Measurements from ENCODE around the gene TTC17. TPM values are rescaled to one million over a fixed set of nuclear protein-coding genes. Genes with fewer than 3 reads are reported as not detected.

Gene TTC17
- total and polyA plus RNA-seq, 2 of the 8 experiments (the other 6 are each of a cell fraction or from before 2014, with no cell fraction given) = 65.1 to 80.1 TPM

GRCh38 chr11:43537833-43538615 lies 179.3 kb downstream of the TTC17 start:
- CTCF ChIA-PET (ENCODE audit: partially characterized antibody) = interaction anchor here (0.5 to 3.2 kb wide), 9 partner anchors 11 to 39 kb away, joined by 3 to 20 read pairs (median 5); no protein-coding TSS in a partner anchor
- Histone ChIP-seq H3K4ac (replicated peaks; ENCODE audit: insufficient read length, low read depth, low read length) (no peak overlapping the region), H4K8ac (ENCODE audit: extremely low read depth, insufficient read depth, low read length) (no peak overlapping the region), H3K23me2 (ENCODE audit: low read depth, low read length) (no peaks in the 10 kb centered on the region), H3K27me3 (replicated peaks in 1 of 4; ENCODE audit: control insufficient read depth in 3 of 4, extremely low read depth in 1 of 4, insufficient read depth in 3 of 4, low read length in 3 of 4) (peaks cover 0 to 7% (median 3%) of the 10 kb centered on the region in 4 experiments; a peak in 2 of 7 replicates), H3K36me3 (ENCODE audit: control insufficient read depth in 2 of 4, insufficient read depth in 4 of 4, low read length in 3 of 4) (no peaks in the 10 kb centered on the region), H3K56ac (replicated peaks; ENCODE audit: insufficient read length, low read depth, low read length) (no peak overlapping the region), H2BK12ac (ENCODE audit: low read depth, low read length) (no peak overlapping the region), H2AK5ac (ENCODE audit: low read depth, low read length) (no peak overlapping the region), H3K79me1 (ENCODE audit: low read depth, low read length) (no peaks in the 10 kb centered on the region), H3K9me3 (ENCODE audit: insufficient read depth in 2 of 2, low read depth in 1 of 2, low read length in 1 of 2) (peaks cover 0 to 5% of the 10 kb centered on the region in 2 experiments; a peak in 2 of 4 replicates), H2BK15ac (ENCODE audit: low read length) (no peak overlapping the region), H2BK20ac (ENCODE audit: low read length) (no peak overlapping the region), H3K4me1 (replicated peaks in 1 of 4; ENCODE audit: control insufficient read depth in 3 of 4, insufficient read depth in 4 of 4, low read length in 3 of 4) (peaks cover 2 to 6% (median 3%) of the 10 kb centered on the region in 4 experiments; a peak in 5 of 7 replicates), H3K4me3 (ENCODE audit: extremely low read depth in 1 of 4, insufficient read depth in 2 of 4, low read depth in 3 of 4, low read length in 4 of 4) (peak overlapping the region in 1 of 4 experiments; percentile 21; a peak in 1 of 8 replicates), H3K27ac (ENCODE audit: low read depth, low read length) (no peak overlapping the region), H3K14ac (ENCODE audit: insufficient read length) (no peak overlapping the region), H4K91ac (replicated peaks; ENCODE audit: insufficient read length, low read length) (no peak overlapping the region), H2BK5ac (ENCODE audit: low read depth, low read length) (no peak overlapping the region), H3K4me2 (ENCODE audit: insufficient read depth in 1 of 2, low read depth in 2 of 2, low read length in 2 of 2) (peak overlapping the region; percentile 31 to 37; a peak in 2 of 4 replicates), H3K9ac (replicated peaks in 1 of 4; ENCODE audit: extremely low read depth in 1 of 4, low read depth in 3 of 4, low read length in 3 of 4) (no peak overlapping the region), H3K79me2 (ENCODE audit: control insufficient read depth in 1 of 2, insufficient read depth in 2 of 2, low read length in 2 of 2) (no peaks in the 10 kb centered on the region), H4K5ac (ENCODE audit: insufficient read length, low read depth, low read length) (no peak overlapping the region), H3K23ac (ENCODE audit: insufficient read length) (no peak overlapping the region), H2BK120ac (replicated peaks; ENCODE audit: low read depth, low read length) (no peak overlapping the region), H4K20me1 (replicated peaks in 1 of 2; ENCODE audit: control insufficient read depth in 1 of 2, insufficient read depth in 2 of 2, low read length in 2 of 2) (no peaks in the 10 kb centered on the region), H2AFZ (ENCODE audit: low read length) (peak overlapping the region; percentile 98), H3K18ac (ENCODE audit: extremely low read depth, low read length) (no peak overlapping the region)
- DNase-seq (ENCODE audit: low read depth in 1 of 2, low spot score in 2 of 2) = no peak
- TF ChIP-seq MAFK (IDR thresholded peaks at IDR 0.05; ENCODE audit: low read depth, low read length) (no peak), EP300 (IDR thresholded peaks at IDR 0.05; ENCODE audit: borderline replicate concordance in 1 of 2, low read depth in 2 of 2, low read length in 2 of 2) (no peak), TAF7 (optimal IDR thresholded peaks at IDR 0.05; ENCODE audit: borderline replicate concordance, low read depth, low read length) (no peak)
- TF ChIP-seq, protein P1, sequence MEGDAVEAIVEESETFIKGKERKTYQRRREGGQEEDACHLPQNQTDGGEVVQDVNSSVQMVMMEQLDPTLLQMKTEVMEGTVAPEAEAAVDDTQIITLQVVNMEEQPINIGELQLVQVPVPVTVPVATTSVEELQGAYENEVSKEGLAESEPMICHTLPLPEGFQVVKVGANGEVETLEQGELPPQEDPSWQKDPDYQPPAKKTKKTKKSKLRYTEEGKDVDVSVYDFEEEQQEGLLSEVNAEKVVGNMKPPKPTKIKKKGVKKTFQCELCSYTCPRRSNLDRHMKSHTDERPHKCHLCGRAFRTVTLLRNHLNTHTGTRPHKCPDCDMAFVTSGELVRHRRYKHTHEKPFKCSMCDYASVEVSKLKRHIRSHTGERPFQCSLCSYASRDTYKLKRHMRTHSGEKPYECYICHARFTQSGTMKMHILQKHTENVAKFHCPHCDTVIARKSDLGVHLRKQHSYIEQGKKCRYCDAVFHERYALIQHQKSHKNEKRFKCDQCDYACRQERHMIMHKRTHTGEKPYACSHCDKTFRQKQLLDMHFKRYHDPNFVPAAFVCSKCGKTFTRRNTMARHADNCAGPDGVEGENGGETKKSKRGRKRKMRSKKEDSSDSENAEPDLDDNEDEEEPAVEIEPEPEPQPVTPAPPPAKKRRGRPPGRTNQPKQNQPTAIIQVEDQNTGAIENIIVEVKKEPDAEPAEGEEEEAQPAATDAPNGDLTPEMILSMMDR (IDR thresholded peaks at IDR 0.05; ENCODE audit: control extremely low read depth in 1 of 3, insufficient read depth in 1 of 3, low read depth in 1 of 3, low read length in 3 of 3) = no peak
- WGBS, 2 experiments (ENCODE audit: extremely low coverage in 1 of 2, insufficient coverage in 1 of 2, insufficient read length in 1 of 2, insufficient replicate concordance in 2 of 2, low coverage in 1 of 2, low lambda C conversion rate in 2 of 2, missing lambda C conversion rate in 1 of 2) = 46% methylated on average over 13 of the region's 14 CpGs; no CpG with 5 or more reads in 1 of the 2 experiments
- POLR2A ChIA-PET (ENCODE audit: partially characterized antibody) = no interaction called here
- no peak for FAIRE-seq

Data from H1 (cell line).